HG02981 (cell line): ENCODE measurements around the gene LCNL1.
"Not testable (repeated sequence)": the region's sequence is repeated elsewhere in the genome, so short reads cannot be mapped to it uniquely, and the experiment has no call there.

Experiments used
- ATAC-seq: cut with Tn5 transposase; IDR thresholded peaks from one replicate; pipeline ENCODE4 v1.9.1; 2021; ENCODE audit warnings: mild to moderate bottlenecking, moderate library complexity; ENCODE audit not compliant: unreplicated experiment

Gene LCNL1

GRCh38 chr9:137021568-137021978 is 38.8 kb downstream of the LCNL1 start:
- no peak for ATAC-seq

GRCh38 chr9:137021979-137022661 is 39.3 kb downstream of the LCNL1 start:
- no peak for ATAC-seq

- ATAC-seq: no peak
Observed at GRCh38 chr9:137022662-137023008, 39.8 kb downstream of the LCNL1 start.

GRCh38 chr9:137023157-137023556 is 40.4 kb downstream of the LCNL1 start:
- ATAC-seq: no peak

GRCh38 chr9:137023583-137023991 is 40.8 kb downstream of the LCNL1 start:
- no peak for ATAC-seq

- ATAC-seq: no peak
Observed at GRCh38 chr9:137025517-137025966, 42.7 kb downstream of the LCNL1 start.

GRCh38 chr9:137026384-137026783 is 43.6 kb downstream of the LCNL1 start:
- ATAC-seq: no peak

GRCh38 chr9:137026828-137027227 is 44.0 kb downstream of the LCNL1 start:
- ATAC-seq: no peak

GRCh38 chr9:137027369-137028262 is 44.8 kb downstream of the LCNL1 start, which contains the start of gene ABCA2:
ABCA2 (minus strand) TSS chr9:137028237; CDS start chr9:137028140, 97 bp downstream.
- no peak for ATAC-seq

GRCh38 chr9:137028263-137029057 is 45.7 kb downstream of the LCNL1 start:
- ATAC-seq: no peak

- peak; percentile 37 for ATAC-seq
Observed at GRCh38 chr9:137029058-137029936, 46.5 kb downstream of the LCNL1 start.

- no peak for ATAC-seq
Observed at GRCh38 chr9:137030006-137030405, 47.2 kb downstream of the LCNL1 start.

GRCh38 chr9:137030538-137031527 is 48.0 kb downstream of the LCNL1 start:
- ATAC-seq: no peak

GRCh38 chr9:137031904-137032640 is 49.3 kb downstream of the LCNL1 start, which contains the start of gene FUT7:
FUT7 (minus strand) TSS chr9:137032088; CDS start chr9:137031991, 97 bp downstream.
- ATAC-seq: no peak

- no peak for ATAC-seq
Observed at GRCh38 chr9:137032858-137033257, 50.1 kb downstream of the LCNL1 start.

- ATAC-seq: not testable (repeated sequence)
Observed at GRCh38 chr9:137033481-137033880, 50.7 kb downstream of the LCNL1 start.

- ATAC-seq: no peak
Observed at GRCh38 chr9:137034039-137034708, 51.4 kb downstream of the LCNL1 start.
